Brain microvascular endothelial cell (primary cell): Measurements from ENCODE around the gene NDUFAF2.

Source experiments
- DNase-seq: peaks from one replicate; pipeline ENCODE4 v3.0.0-alpha.2; 2020
- H3K27ac ChIP-seq: fragments of 250-450 bp; sonication (Bioruptor Pico); 2 replicates; pipeline ENCODE4 v1.5.1; 2020; ENCODE audit warnings: mild to moderate bottlenecking, moderate library complexity
- H3K27me3 ChIP-seq: fragments of 250-450 bp; sonication (Bioruptor Pico); replicated peaks from 2 replicates; pipeline ENCODE4 v1.5.1; 2020; ENCODE audit warnings: mild to moderate bottlenecking
- H3K36me3 ChIP-seq: fragments of 250-450 bp; sonication (Bioruptor Pico); replicated peaks from 2 replicates; pipeline ENCODE4 v1.5.1; 2020; ENCODE audit warnings: mild to moderate bottlenecking
- H3K4me3 ChIP-seq: 2 replicates; pipeline ENCODE4 v1.5.1; 2011; ENCODE audit warnings: low read depth, mild to moderate bottlenecking, control low read depth, low read length, moderate library complexity
- CTCF ChIP-seq: IDR thresholded peaks from 2 replicates; pipeline ENCODE4 v1.5.1; 2011; ENCODE audit warnings: low read depth, mild to moderate bottlenecking, moderate library complexity, low read length, control low read depth, inconsistent platforms; ENCODE audit errors: missing control alignments
- in situ Hi-C: cut with HindIII; loops from 2 replicates; pipeline ENCODE4 v1.10.0; 2017; ENCODE audit warnings: low sequenced_read_pairs, low pct_ligation_motif_present

The NDUFAF2 gene

GRCh38 chr5:61162010-61162831 is 217.2 kb downstream of the NDUFAF2 start, which contains the start of gene SMIM15:
SMIM15 (minus strand) TSS chr5:61162468; CDS start chr5:61160171, 2,297 bp downstream.
- peak; percentile 77 for DNase-seq
- TF ChIP-seq CTCF, result no peak
- peaks cover 7% of the 10 kb centered on the region for H3K36me3 ChIP-seq
- in situ Hi-C loops, result no loop called here
- H3K27ac ChIP-seq, result peak within 1 kb of the TSS; percentile 81
- H3K4me3 ChIP-seq, result peak within 1 kb of the TSS; percentile 91
- H3K27me3 ChIP-seq, result no peaks in the 10 kb centered on the region

- no peak for TF ChIP-seq CTCF
- in situ Hi-C loops, result no loop called here
- peak overlapping the region; percentile 81 for H3K27ac ChIP-seq
- no peak for DNase-seq
- H3K36me3 ChIP-seq, result peaks cover 7% of the 10 kb centered on the region
- H3K27me3 ChIP-seq, result no peaks in the 10 kb centered on the region
- H3K4me3 ChIP-seq, result peak overlapping the region; percentile 91
These were observed 218.0 kb downstream of the NDUFAF2 start for GRCh38 chr5:61162832-61163567.

GRCh38 chr5:61163905-61164304 is 218.9 kb downstream of the NDUFAF2 start:
- no peak for TF ChIP-seq CTCF
- no peak for DNase-seq
- in situ Hi-C loops, result no loop called here
- H3K4me3 ChIP-seq, result no peak overlapping the region
- H3K27me3 ChIP-seq, result no peaks in the 10 kb centered on the region
- H3K36me3 ChIP-seq, result peaks cover 7% of the 10 kb centered on the region
- no peak overlapping the region for H3K27ac ChIP-seq

GRCh38 chr5:61167382-61167781 is 222.4 kb downstream of the NDUFAF2 start:
- peak; percentile 27 for DNase-seq
- in situ Hi-C loops, result no loop called here
- Histone ChIP-seq H3K27me3 (no peaks in the 10 kb centered on the region), H3K4me3 (no peak overlapping the region), H3K36me3 (no peaks in the 10 kb centered on the region), H3K27ac (no peak overlapping the region)
- TF ChIP-seq CTCF, result peak; percentile 70

- Histone ChIP-seq H3K27ac (no peak overlapping the region), H3K36me3 (no peaks in the 10 kb centered on the region), H3K27me3 (no peaks in the 10 kb centered on the region), H3K4me3 (no peak overlapping the region)
- in situ Hi-C loops, result no loop called here
- DNase-seq, result no peak
- no peak for TF ChIP-seq CTCF
These were observed 223.9 kb downstream of the NDUFAF2 start for GRCh38 chr5:61168951-61169350.
